ENCODE results near the gene HMOX2.

DNA sequence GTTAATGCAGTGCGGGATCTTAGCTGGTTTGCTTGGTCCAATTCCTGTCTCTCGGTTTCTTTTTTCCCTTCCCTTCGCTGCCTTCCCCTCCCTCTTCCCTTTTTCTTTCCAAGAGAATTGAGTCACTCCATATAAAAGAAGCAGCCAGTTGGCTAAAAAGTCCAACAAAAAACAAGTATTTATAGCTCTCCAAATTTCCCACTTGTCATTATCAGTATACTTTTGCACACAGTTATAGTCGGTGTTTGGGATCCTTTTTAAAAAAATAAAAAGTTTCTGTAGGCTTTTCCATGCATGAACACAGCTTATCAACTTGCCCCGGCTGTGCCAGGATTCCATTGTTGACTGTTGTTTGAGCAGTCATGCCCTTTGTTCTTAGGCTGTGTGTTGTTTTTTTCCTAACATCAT is 24.9 kb downstream of the HMOX2 start:
- no peak for TF ChIP-seq ZFX (IDR thresholded peaks at IDR 0.05; ENCODE audit: borderline replicate concordance)
- TF ChIP-seq, protein P1, sequence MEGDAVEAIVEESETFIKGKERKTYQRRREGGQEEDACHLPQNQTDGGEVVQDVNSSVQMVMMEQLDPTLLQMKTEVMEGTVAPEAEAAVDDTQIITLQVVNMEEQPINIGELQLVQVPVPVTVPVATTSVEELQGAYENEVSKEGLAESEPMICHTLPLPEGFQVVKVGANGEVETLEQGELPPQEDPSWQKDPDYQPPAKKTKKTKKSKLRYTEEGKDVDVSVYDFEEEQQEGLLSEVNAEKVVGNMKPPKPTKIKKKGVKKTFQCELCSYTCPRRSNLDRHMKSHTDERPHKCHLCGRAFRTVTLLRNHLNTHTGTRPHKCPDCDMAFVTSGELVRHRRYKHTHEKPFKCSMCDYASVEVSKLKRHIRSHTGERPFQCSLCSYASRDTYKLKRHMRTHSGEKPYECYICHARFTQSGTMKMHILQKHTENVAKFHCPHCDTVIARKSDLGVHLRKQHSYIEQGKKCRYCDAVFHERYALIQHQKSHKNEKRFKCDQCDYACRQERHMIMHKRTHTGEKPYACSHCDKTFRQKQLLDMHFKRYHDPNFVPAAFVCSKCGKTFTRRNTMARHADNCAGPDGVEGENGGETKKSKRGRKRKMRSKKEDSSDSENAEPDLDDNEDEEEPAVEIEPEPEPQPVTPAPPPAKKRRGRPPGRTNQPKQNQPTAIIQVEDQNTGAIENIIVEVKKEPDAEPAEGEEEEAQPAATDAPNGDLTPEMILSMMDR (IDR thresholded peaks at IDR 0.05) = no peak
